Stimulated activated naive CD8-positive, alpha-beta T cell treated with anti-CD3 and anti-CD28 coated beads, Interleukin-15, amount 100 ng/mL, for 72 hours (primary cell): Measurements from ENCODE around the gene LIMK2.

Experiments used
- ATAC-seq: fragments of 150-1000 bp; cut with Tn5 transposase; 2 replicates; pipeline ENCODE4 v1.10.0; 2021; ENCODE audit warnings: mild to moderate bottlenecking, moderate library complexity
- DNase-seq, 2 donors: peaks; one replicate each; pipeline ENCODE4 v3.0.0; 2021 to 2022
- H3K27ac Mint-ChIP-seq, 2 donors: one replicate each; pipeline ENCODE4 v1.8.0; 2022; ENCODE audit warnings: mild to moderate bottlenecking in 2 of 2, mixed read lengths in 2 of 2, moderate library complexity in 2 of 2
- H3K27me3 Mint-ChIP-seq: one replicate; pipeline ENCODE4 v1.8.0; 2022; ENCODE audit warnings: mixed read lengths
- H3K4me1 Mint-ChIP-seq: one replicate; pipeline ENCODE4 v1.8.0; 2022; ENCODE audit warnings: mild to moderate bottlenecking, mixed read lengths
- H3K4me3 Mint-ChIP-seq, 2 donors: one replicate each; pipeline ENCODE4 v1.8.0; 2022; ENCODE audit warnings: mild to moderate bottlenecking in 2 of 2, mixed read lengths in 2 of 2, moderate library complexity in 1 of 2
- H3K9me3 Mint-ChIP-seq, 2 donors: one replicate each; pipeline ENCODE4 v1.8.0; 2022; ENCODE audit warnings: mixed read lengths in 2 of 2

Gene LIMK2

DNA sequence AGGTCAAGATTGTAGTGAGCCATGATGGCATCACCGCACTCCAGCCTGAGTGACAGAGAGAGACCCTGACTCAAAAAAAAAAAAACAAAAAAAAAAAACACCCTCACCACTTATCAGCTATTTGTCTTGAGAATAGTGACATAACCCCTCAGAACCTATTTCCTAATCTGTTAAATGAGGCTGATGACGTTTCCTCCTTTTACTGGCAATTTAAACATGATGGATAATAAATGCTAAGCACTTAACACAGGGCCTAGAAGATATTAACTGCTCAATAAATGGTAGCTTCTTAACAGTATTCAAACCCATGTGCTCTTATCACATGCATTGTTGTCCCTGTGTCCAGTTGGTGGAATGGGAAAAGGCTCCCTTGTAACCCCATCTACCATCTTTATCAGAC lies 34.6 kb downstream of the LIMK2 start:
- ATAC-seq (no peak), DNase-seq (no peak)
- no peaks in the 10 kb centered on the region for H3K27me3 Mint-ChIP-seq
- no peak overlapping the region for H3K4me3 Mint-ChIP-seq
- H3K27ac Mint-ChIP-seq = no peak overlapping the region
- H3K9me3 Mint-ChIP-seq = no peaks in the 10 kb centered on the region
- peaks cover 25% of the 10 kb centered on the region for H3K4me1 Mint-ChIP-seq

DNA sequence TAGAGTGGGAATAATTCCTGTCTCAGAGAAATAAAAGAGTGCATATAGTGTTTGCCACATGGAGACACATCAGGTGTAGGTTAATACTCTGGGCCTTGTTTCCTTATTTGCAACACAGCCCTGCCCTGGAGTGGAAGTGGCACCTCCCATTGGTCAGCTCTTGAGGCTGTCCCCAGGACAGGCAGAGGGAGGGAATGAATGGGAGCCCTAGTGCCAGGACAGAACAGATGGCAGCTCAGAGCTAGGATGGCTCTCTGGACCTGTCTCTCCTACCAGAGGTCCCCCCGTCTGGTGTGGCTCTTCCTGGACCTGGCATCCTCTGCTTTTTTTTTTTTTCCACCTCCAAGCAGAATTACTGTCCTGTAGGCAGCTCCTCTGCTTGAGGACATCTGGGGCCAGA lies 35.6 kb downstream of the LIMK2 start:
- Mint-ChIP-seq H3K27ac (peak overlapping the region in 1 of 2 donors; percentile 92), H3K27me3 (no peaks in the 10 kb centered on the region), H3K4me1 (peaks cover 25% of the 10 kb centered on the region), H3K4me3 (peak overlapping the region; percentile 40 to 81), H3K9me3 (no peaks in the 10 kb centered on the region)
- ATAC-seq (no peak), DNase-seq (no peak)

DNA sequence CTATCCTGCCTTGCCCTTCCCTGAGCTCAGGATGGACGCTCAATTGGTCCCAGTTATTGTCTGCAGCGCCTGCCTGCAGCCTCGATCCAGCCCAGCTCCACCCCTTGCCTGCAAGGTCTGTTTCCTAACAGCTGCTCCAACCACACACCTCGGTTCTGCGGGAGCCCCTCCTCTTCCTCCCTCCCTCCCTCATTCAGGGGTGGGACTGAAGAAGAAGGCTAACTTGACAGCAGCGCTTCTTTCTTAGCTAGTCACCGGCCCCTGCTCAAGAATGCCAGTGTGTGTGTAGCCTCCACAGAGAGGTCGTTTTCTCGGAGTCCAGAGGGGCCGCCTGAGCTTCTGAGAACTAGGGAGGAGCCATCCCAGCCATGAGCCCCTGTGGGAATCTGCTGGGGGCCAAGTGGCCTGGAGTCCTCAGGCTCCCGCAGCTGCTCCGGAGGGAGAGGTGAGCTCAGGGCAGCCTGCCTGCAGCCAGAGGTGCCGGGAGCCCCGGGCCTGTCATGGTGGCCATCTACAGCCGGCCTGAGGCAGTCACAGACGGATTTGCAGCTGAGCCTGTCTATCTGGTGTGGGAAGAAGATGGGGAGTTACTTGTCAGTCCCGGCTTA lies 36.1 kb downstream of the LIMK2 start:
- DNase-seq (peak; percentile 17 to 35), ATAC-seq (peak; percentile 92)
- Mint-ChIP-seq H3K4me1 (peaks cover 25% of the 10 kb centered on the region), H3K27ac (peak overlapping the region in 1 of 2 donors; percentile 92), H3K27me3 (no peaks in the 10 kb centered on the region), H3K9me3 (no peaks in the 10 kb centered on the region), H3K4me3 (peak overlapping the region; percentile 40 to 81)

DNA sequence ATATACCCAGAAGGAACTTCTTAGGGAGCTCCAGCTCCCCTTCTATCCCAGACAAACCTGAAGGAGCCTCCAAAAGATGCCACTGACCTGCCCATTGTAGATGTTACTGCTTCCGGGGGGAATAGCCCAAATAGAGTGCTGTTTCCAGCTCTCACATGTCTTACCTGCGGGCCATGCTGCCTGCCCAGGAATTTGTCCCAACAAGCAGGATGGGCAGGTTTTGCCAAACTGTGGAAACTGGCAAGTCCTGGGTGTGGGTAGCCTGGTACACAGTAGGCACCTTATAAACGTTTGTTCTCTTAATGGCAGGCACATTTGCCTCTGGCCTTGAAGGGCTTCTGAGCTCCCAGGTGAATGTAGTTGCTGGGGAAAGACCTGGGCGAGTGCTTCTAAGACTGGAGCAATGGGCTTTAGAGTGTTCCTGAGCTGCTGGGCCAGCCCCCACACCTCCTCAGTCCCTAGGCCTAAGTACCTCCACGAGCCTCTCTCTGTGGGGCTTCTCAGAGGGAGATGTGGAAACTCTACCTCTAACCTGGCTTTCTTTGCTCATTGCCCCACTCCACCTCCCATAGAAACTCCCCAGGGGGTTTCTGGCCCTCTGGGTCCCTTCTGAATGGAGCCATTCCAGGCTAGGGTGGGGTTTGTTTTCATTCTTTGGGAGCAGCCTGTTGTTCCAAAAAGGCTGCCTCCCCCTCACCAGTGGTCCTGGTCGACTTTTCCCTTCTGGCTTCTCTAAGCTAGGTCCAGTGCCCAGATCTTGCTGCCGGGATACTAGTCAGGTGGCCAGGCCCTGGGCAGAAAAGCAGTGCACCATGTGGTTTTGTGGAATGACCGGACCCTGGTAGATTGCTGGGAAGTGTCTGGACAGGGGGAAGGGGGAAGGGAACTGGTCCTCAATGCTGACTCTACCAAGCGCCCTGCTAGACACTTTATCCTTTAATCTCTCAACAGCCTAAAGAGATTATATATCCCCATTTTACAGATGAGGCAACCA lies 37.2 kb downstream of the LIMK2 start:
- no peak for ATAC-seq
- H3K4me3 Mint-ChIP-seq = no peak overlapping the region
- no peak for DNase-seq
- H3K27me3 Mint-ChIP-seq = no peaks in the 10 kb centered on the region
- no peaks in the 10 kb centered on the region for H3K9me3 Mint-ChIP-seq
- H3K27ac Mint-ChIP-seq = peak overlapping the region in 1 of 2 donors; percentile 34
- H3K4me1 Mint-ChIP-seq = peaks cover 27% of the 10 kb centered on the region

DNA sequence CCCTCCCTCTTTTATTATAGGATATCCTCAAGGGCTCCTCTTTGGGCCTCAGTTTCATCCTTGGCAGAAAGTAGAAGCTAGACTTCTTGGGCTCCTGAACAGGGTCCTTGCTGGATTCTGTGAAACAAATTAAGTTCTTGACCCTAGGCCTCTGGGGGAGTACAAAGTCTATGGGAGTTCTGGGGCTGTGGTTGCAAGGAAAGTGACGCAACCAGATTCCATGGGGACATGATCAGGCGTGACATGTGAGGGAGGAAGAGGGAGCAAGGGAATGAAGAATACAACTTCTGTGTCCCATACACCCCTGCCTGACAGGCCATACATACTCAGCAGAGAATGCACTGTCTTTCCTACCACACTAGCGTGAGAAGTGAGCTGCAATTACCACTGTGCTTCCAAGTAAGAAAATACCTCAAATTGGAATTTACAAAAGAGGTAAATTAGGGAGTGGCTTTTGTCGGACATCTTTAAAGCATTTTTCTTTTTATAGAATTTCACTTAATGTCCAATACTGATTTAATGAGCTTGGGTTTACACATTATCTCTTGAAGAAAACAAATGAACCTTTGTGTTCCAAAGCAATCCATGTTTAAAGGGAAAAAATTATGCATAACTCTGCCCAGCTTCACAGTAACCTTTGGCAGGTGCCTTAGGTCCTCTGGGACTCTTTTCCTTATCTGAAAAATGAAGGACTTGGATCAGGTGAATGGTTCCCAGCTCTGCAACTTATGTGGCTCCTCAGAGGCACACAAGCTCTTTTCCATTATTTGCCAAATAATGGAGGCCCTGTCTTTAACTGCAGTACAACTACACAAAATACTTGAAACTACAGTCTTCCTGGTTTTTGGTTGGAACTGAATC lies 38.9 kb downstream of the LIMK2 start:
- no peak for ATAC-seq
- DNase-seq = no peak
- Mint-ChIP-seq H3K27ac (no peak overlapping the region), H3K27me3 (no peaks in the 10 kb centered on the region), H3K9me3 (no peaks in the 10 kb centered on the region), H3K4me3 (no peak overlapping the region), H3K4me1 (peaks cover 29% of the 10 kb centered on the region)

DNA sequence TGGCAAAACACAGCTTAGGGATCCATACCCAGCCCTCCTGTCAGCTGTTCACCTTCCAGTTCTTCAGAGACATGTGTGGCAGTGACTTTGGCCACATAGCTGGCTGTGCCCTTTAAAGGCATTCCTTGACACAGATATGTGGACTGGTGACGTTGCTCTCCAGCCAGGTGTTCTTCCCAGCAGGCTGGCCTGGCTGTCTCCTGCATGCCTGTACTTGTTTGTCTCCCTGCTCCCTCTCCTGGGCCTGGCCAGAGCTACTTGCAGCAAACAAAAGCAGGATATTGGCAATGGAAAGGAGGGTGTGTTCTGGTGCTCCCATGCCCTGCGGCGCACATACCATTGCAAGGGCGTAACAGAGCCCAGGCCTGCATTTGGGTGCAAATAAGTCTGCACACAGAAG lies 41.9 kb downstream of the LIMK2 start:
- Mint-ChIP-seq H3K27ac (no peak overlapping the region), H3K4me1 (peaks cover 8% of the 10 kb centered on the region), H3K4me3 (no peak overlapping the region), H3K9me3 (no peaks in the 10 kb centered on the region), H3K27me3 (no peaks in the 10 kb centered on the region)
- ATAC-seq (no peak), DNase-seq (no peak)

DNA sequence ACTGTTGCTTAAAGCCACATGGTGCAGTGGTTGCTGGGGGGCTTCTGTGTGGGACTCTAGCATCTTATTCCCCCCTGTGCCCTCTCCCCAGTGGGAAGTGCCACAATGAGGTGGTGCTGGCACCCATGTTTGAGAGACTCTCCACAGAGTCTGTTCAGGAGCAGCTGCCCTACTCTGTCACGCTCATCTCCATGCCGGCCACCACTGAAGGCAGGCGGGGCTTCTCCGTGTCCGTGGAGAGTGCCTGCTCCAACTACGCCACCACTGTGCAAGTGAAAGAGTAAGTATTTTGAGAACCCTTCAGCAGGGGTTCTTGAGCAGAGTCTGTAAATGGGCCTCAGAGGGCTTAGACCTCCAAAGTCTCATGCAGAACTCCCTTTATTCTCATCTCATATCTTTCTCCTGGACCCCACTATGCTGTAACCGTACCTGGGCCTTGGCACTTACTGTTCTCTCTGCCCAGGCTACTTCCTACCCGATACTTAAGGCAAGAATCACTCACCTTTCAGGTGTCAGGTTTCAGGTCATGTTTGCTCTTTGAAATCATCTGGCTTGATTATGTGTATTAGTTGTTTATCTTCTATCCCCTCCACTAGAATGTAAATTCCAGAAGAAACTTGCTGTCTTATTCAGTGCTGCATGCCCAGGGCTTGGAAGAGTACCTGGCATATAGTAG lies 47.8 kb downstream of the LIMK2 start:
- no peaks in the 10 kb centered on the region for H3K27me3 Mint-ChIP-seq
- H3K27ac Mint-ChIP-seq = peak overlapping the region in 1 of 2 donors; percentile 1
- H3K9me3 Mint-ChIP-seq = no peaks in the 10 kb centered on the region
- H3K4me1 Mint-ChIP-seq = no peaks in the 10 kb centered on the region
- DNase-seq = no peak
- H3K4me3 Mint-ChIP-seq = no peak overlapping the region
- no peak for ATAC-seq

DNA sequence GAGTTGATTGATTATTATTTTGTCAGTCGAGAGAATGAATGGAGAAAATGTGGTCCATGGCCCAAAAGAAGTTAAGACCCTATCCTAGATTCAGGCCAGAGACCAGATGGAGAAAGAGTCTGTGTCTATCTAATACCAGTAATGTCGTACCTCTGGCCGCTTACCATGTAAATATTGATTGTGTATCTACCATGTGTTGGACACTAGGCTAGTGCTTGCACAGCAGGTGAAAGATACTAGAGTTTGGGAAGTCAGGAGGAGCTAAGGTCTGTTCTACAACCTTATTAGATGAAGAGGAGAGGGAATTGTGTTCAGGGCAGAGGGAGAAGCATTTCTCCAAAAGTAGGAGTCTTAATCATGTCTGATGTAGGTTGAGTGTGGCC lies 48.4 kb downstream of the LIMK2 start:
- Mint-ChIP-seq H3K9me3 (no peaks in the 10 kb centered on the region), H3K27ac (peak overlapping the region; percentile 1 to 14), H3K4me3 (no peak overlapping the region), H3K27me3 (no peaks in the 10 kb centered on the region), H3K4me1 (no peaks in the 10 kb centered on the region)
- no peak for ATAC-seq
- DNase-seq = no peak

DNA sequence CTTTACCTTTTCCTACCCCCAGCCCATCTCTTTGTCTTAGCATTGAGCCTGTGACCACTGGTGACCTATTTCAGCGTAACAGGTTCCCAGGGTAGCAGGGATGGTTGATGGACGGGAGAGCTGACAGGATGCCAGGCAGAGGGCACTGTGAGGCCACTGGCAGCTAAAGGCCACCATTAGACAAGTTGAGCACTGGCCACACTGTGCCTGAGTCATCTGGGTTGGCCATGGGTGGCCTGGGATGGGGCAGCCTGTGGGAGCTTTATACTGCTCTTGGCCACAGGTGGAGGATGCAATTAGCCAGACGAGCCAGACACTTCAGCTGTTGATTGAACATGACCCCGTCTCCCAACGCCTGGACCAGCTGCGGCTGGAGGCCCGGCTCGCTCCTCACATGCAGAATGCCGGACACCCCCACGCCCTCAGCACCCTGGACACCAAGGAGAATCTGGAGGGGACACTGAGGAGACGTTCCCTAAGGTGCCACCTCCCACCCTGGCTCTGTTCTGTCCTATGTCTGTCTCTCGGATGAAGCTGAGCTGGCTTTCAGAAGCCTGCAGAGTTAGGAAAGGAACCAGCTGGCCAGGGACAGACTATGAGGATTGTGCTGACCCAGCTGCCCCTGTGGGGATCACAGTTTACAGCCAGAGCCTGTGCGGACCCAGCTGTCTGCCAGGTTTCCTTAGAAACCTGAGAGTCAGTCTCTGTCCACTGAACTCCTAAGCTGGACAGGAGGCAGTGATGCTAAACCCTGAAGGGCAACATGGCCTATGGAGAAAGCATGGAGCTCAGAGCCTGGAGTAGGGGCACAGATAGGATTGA lies 50.4 kb downstream of the LIMK2 start:
- DNase-seq = no peak
- no peak overlapping the region for H3K4me3 Mint-ChIP-seq
- H3K9me3 Mint-ChIP-seq = no peaks in the 10 kb centered on the region
- ATAC-seq = no peak
- no peaks in the 10 kb centered on the region for H3K27me3 Mint-ChIP-seq
- no peak overlapping the region for H3K27ac Mint-ChIP-seq
- H3K4me1 Mint-ChIP-seq = peaks cover 5% of the 10 kb centered on the region

DNA sequence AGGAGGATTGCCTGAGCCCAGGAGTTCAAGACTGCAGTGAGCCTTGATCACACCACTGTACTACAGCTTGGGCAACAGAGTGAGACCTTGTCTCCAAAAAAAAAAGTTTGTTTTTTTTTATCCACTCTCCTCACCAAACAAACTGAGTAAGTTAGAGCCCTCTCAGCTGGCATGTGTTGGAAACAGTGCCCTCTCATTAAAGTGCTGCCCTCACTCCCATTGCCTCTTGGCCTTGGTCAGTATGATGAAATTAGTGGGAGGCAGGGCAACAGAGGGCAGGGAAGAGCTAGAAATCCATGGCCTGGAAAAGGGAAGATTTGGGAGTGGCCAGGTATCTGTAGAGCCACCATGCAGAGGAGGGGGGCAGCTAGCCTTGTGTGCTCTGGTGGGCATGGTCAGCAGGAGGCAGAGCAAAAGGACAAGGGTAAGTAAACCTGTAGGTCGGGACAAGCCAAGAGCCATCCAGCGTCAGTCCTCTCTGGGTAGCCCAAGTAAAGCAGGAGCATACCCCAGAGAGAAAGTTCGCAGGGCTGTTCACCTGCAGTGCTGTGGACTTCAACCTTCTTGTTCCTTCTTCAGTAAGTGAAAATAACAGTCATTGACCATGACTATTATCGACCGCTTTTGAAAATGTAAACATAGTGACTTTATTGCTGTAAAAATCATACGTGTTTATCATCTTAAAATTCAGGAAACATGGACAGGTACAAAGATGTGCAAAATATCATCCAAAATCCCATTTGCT lies 52.0 kb downstream of the LIMK2 start:
- no peak for ATAC-seq
- Mint-ChIP-seq H3K27ac (peak overlapping the region in 1 of 2 donors; percentile 50), H3K9me3 (no peaks in the 10 kb centered on the region), H3K4me3 (no peak overlapping the region), H3K27me3 (no peaks in the 10 kb centered on the region), H3K4me1 (peaks cover 5% of the 10 kb centered on the region)
- no peak for DNase-seq

DNA sequence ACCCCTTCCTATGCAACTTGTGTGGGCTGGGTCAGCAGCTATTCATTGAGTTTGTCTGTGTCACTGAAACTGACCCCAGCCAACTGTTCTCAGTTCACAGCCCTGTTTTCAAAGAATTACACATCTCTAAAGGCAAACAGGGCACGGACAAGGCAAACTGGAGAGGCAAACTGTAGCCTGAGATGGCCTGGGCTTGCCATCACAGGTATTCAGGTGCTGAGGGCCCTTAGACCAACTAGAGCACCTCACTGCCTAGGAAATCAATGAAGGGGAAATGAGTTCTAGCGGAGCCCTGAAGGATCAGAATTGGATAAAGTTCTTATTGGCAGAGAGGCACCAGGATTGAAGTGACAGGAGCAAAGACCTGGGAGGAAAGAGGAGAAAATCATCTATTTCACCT lies 56.2 kb downstream of the LIMK2 start:
- H3K4me3 Mint-ChIP-seq = no peak overlapping the region
- H3K9me3 Mint-ChIP-seq = no peaks in the 10 kb centered on the region
- no peak overlapping the region for H3K27ac Mint-ChIP-seq
- DNase-seq (no peak), ATAC-seq (no peak)
- peaks cover 34% of the 10 kb centered on the region for H3K4me1 Mint-ChIP-seq
- no peaks in the 10 kb centered on the region for H3K27me3 Mint-ChIP-seq

DNA sequence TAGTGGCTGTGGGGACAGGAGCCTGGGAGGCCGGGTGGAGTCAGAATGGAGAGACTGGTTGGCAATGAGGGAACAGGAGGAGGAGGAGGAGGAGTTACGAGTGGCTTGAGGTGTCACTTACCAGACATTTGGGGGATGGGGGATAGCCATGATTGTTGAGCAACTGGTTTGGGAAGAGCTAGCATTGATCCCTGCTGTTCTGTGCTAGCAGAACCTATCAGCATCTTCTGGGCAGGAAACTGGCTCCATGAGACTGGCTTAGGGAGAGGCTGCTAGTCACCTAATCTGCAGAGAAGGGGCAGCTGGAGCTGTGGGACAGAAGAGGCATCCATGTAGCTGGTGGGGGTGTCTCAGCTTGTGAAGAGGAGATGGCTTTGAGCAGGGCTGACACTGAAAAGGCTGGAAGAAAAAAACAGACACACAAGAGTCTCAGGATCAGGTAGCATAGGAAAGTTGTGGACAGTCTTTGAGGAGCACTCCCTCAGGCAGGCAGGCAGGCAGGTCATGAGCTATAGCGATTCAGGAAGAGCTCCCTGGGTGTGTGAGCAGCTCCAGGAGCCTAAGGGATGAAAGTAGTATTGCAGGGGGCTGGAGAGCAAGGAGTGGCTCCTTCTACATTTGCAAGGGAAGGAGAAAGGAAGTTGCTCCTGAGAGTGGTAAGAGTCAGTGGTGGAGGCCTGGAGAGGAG lies 57.9 kb downstream of the LIMK2 start:
- H3K27ac Mint-ChIP-seq = peak overlapping the region; percentile 1 to 55

DNA sequence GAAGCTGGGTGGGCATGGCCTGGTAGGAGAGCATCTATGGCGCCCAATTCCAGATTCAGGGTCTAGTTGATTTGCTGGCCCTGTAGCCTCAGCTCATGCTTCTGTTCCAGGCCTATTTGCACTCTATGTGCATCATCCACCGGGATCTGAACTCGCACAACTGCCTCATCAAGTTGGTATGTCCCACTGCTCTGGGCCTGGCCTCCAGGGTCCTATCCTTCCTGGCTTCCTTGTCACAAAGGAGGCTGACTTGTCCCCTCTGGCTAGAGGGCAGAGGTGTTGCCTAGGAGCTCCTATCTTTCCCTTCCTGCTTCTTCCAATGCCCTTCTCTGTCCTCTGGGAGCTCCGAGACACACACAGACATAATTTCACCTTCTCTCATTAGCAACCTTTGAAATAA lies 58.9 kb downstream of the LIMK2 start:
- H3K27ac Mint-ChIP-seq = no peak overlapping the region
- H3K27me3 Mint-ChIP-seq = no peaks in the 10 kb centered on the region
- DNase-seq (no peak), ATAC-seq (no peak)
- H3K4me1 Mint-ChIP-seq = peaks cover 47% of the 10 kb centered on the region
- H3K4me3 Mint-ChIP-seq = no peak overlapping the region
- H3K9me3 Mint-ChIP-seq = no peaks in the 10 kb centered on the region

More for the DNA sequence above, 57.9 kb downstream of the LIMK2 start:
- ATAC-seq (no peak), DNase-seq (no peak)
- no peak overlapping the region for H3K4me3 Mint-ChIP-seq
- no peaks in the 10 kb centered on the region for H3K27me3 Mint-ChIP-seq
- peaks cover 41% of the 10 kb centered on the region for H3K4me1 Mint-ChIP-seq
- no peaks in the 10 kb centered on the region for H3K9me3 Mint-ChIP-seq
